ENCODE data around the gene ZNF770. TPM values are rescaled to one million over a fixed set of nuclear protein-coding genes. Genes with fewer than 3 reads are reported as not detected.

The ZNF770 gene
- total RNA-seq, 1 experiment from 2014 or later = 43.0 TPM

DNA sequence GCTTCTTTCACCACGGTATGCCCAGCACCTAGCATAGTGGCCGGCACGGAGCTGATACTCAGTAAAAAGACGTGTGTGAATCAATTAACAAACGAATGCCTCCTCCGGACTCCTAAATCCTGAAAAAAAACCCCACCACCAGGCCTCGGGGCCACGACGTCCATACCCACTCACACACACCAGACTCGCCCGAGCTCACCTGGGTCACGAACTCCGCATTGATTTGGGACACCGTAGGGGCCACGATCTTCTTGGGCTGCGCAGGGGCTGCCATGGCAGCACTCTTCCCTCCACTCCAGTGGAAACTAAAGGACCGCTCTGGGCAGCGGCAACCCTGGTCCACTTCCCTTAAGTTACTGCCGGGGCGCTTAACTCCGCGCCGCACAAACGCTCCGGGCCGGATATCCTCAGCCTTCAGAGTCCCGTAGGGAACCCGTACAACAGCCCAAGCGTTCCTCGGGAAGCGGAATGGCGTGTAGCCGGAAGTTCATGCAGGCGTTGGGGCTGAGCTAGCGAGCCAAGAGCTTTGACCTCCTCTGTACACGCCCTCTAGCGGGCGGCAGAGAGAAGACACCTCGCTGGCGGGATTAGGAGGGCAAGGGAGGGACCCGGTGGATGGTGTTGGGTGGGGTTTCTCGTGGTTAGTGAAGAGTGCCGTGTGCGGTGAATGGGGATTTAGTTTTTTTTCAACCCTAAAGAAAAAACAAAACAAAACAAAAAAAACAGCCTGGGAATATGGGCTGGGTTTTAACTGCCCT lies 18.6 kb downstream of the ZNF770 start, which contains the start of gene AQR:
TSS of gene AQR (minus strand) at position 403 of the 758 bp plus-strand sequence. CDS start at position 274, 129 bp downstream.
- peak within 1 kb of the TSS; percentile 95 to 98 for H3K4me3 ChIP-seq (ENCODE audit: low read depth in 2 of 2, low read length in 2 of 2)
- H3K9me3 ChIP-seq (ENCODE audit: control insufficient read depth, insufficient read depth, low read depth, low read length) = no peaks in the 10 kb centered on the region
- POLR2A ChIA-PET = interaction anchor here (0.5 to 1.3 kb wide), 5 partner anchors 17 to 650 kb away, joined by 3 to 9 read pairs (median 4); partner anchors contain the start of gene ZNF770
- TF ChIP-seq TCF7L2 (IDR thresholded peaks at IDR 0.05; ENCODE audit: low read depth, low read length) (no peak), SIN3A (IDR thresholded peaks at IDR 0.05; ENCODE audit: borderline replicate concordance, insufficient read depth, low read depth, low read length) (peak; percentile 64; the same call in 1 of the 2 replicates), POLR2AphosphoS5 (IDR thresholded peaks at IDR 0.05; ENCODE audit: low read depth, low read length) (peak; percentile 97)
- TF ChIP-seq, protein P1, sequence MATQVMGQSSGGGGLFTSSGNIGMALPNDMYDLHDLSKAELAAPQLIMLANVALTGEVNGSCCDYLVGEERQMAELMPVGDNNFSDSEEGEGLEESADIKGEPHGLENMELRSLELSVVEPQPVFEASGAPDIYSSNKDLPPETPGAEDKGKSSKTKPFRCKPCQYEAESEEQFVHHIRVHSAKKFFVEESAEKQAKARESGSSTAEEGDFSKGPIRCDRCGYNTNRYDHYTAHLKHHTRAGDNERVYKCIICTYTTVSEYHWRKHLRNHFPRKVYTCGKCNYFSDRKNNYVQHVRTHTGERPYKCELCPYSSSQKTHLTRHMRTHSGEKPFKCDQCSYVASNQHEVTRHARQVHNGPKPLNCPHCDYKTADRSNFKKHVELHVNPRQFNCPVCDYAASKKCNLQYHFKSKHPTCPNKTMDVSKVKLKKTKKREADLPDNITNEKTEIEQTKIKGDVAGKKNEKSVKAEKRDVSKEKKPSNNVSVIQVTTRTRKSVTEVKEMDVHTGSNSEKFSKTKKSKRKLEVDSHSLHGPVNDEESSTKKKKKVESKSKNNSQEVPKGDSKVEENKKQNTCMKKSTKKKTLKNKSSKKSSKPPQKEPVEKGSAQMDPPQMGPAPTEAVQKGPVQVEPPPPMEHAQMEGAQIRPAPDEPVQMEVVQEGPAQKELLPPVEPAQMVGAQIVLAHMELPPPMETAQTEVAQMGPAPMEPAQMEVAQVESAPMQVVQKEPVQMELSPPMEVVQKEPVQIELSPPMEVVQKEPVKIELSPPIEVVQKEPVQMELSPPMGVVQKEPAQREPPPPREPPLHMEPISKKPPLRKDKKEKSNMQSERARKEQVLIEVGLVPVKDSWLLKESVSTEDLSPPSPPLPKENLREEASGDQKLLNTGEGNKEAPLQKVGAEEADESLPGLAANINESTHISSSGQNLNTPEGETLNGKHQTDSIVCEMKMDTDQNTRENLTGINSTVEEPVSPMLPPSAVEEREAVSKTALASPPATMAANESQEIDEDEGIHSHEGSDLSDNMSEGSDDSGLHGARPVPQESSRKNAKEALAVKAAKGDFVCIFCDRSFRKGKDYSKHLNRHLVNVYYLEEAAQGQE (IDR thresholded peaks at IDR 0.05; ENCODE audit: insufficient read depth in 1 of 2, low read depth in 2 of 2, low read length in 1 of 2) = no peak
- TF ChIP-seq, protein P2, sequence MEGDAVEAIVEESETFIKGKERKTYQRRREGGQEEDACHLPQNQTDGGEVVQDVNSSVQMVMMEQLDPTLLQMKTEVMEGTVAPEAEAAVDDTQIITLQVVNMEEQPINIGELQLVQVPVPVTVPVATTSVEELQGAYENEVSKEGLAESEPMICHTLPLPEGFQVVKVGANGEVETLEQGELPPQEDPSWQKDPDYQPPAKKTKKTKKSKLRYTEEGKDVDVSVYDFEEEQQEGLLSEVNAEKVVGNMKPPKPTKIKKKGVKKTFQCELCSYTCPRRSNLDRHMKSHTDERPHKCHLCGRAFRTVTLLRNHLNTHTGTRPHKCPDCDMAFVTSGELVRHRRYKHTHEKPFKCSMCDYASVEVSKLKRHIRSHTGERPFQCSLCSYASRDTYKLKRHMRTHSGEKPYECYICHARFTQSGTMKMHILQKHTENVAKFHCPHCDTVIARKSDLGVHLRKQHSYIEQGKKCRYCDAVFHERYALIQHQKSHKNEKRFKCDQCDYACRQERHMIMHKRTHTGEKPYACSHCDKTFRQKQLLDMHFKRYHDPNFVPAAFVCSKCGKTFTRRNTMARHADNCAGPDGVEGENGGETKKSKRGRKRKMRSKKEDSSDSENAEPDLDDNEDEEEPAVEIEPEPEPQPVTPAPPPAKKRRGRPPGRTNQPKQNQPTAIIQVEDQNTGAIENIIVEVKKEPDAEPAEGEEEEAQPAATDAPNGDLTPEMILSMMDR (IDR thresholded peaks at IDR 0.05) = peak; percentile 93
- in situ Hi-C loops (cut with HindIII; ENCODE audit: low pct_unique_long_range_greater_than_20kb, low sequenced_read_pairs) = no loop called here
- BruUV-seq (replicated peaks) = TSS peak; percentile 79
- peak; percentile 84 for DNase-seq (ENCODE audit: low read depth, low spot score)
- H3K36me3 ChIP-seq (ENCODE audit: control insufficient read depth, insufficient read depth, low read length) = no peaks in the 10 kb centered on the region; the same call in 1 of the 2 replicates
- peak; percentile 100 for ATAC-seq
- H3K27me3 ChIP-seq (ENCODE audit: control insufficient read depth, insufficient read depth, low read length) = no peaks in the 10 kb centered on the region
- CTCF ChIA-PET = interaction anchor here (0.6 to 1.1 kb wide), 3 partner anchors 25 to 348 kb away, joined by 3 read pairs; no protein-coding TSS in a partner anchor
- H3K4me1 ChIP-seq (ENCODE audit: control insufficient read depth, insufficient read depth, low read length) = peaks cover 8% of the 10 kb centered on the region; the same call in 1 of the 2 replicates
- peak within 1 kb of the TSS; percentile 96 for H3K27ac ChIP-seq (ENCODE audit: low read length)
- intact Hi-C loops (cut with micrococcal nuclease; ENCODE audit: unreplicated experiment) = no loop called here

DNA sequence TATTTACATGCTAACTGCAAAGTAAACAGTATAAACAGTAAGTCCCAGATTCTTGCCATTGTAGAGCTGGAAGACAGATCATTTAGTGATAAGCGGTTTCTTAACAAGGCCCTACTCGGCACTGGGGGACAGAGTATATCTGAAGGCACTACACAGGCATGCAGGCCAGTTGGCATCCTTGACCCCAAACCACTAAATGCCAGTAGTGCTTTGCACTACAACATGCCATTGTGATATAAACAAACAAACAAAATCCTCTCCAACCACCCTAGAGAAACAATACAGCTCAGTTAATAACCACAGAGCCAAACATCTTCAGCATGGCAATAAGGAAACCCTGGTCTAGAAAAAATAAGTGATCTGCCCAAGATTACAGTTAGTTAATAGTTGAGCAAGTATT lies 23.8 kb downstream of the ZNF770 start:
- Histone ChIP-seq H3K4me1 (ENCODE audit: control insufficient read depth, insufficient read depth, low read length) (peaks cover 13% of the 10 kb centered on the region; the same call in 1 of the 2 replicates), H3K9me3 (ENCODE audit: control insufficient read depth, insufficient read depth, low read depth, low read length) (no peaks in the 10 kb centered on the region), H3K27ac (ENCODE audit: low read length) (peak overlapping the region; percentile 39; the same call in 1 of the 2 replicates), H3K36me3 (ENCODE audit: control insufficient read depth, insufficient read depth, low read length) (peaks cover 11% of the 10 kb centered on the region), H3K27me3 (ENCODE audit: control insufficient read depth, insufficient read depth, low read length) (no peaks in the 10 kb centered on the region), H3K4me3 (ENCODE audit: low read depth in 2 of 2, low read length in 2 of 2) (no peak overlapping the region)
- no peak for TF ChIP-seq POLR2AphosphoS5 (IDR thresholded peaks at IDR 0.05; ENCODE audit: low read depth, low read length)
- TF ChIP-seq TCF7L2 (IDR thresholded peaks at IDR 0.05; ENCODE audit: low read depth, low read length) = peak; percentile 87
- in situ Hi-C loops (cut with HindIII; ENCODE audit: low pct_unique_long_range_greater_than_20kb, low sequenced_read_pairs) = no loop called here
- no TSS peak for BruUV-seq (replicated peaks)
- ATAC-seq (peak; percentile 77), DNase-seq (ENCODE audit: low read depth, low spot score) (no peak)
- intact Hi-C loops (cut with micrococcal nuclease; ENCODE audit: unreplicated experiment) = no loop called here
- ChIA-PET POLR2A (interaction anchor here (0.6 kb wide), 1 partner anchor 346 kb away, joined by 3 read pairs; no protein-coding TSS in a partner anchor), CTCF (no interaction called here)
